A549 (cell line): Measurements from ENCODE around the gene TRUB1. TPM values are rescaled to one million over a fixed set of nuclear protein-coding genes. Genes with fewer than 3 reads are reported as not detected.

ENCODE experiments used
- ATAC-seq, 2 experiments: fragments of 200-7000 bp in 1 of 2; fragments of >200 bp in 1 of 2; cut with Nextera tagmentation in 1 of 2; cut with Tn5 transposase in 1 of 2; 3 replicates each; pipeline versions ENCODE4 v1.8.0 to v1.9.1; 2018 to 2020; ENCODE audit warnings: mild to moderate bottlenecking in 1 of 2, moderate library complexity in 1 of 2
- CTCF ChIA-PET: fragments of 300-600 bp; sonication (Branson Sonifier 250); formaldehyde crosslinking; extraction: SDS; loops from one replicate; lab custom pipeline; 2021; ENCODE audit warnings: antibody characterized with exemption, inconsistent platforms; lab: Yijun Ruan, JAX
- POLR2A ChIA-PET: fragments of 350-600 bp; formaldehyde crosslinking; extraction: SDS; loops from one replicate; lab custom pipeline; 2021; ENCODE audit warnings: antibody characterized with exemption, inconsistent platforms; lab: Yijun Ruan, JAX
- DNase-seq, 2 experiments: peaks; one replicate each; pipeline versions ENCODE4 v3.0.0 to v3.0.0-alpha.2; 2011 to 2016; ENCODE audit warnings: low read depth in 1 of 2, low spot score in 1 of 2
- FAIRE-seq: peaks from 2 replicates; lab custom pipeline; 2011; peaks lifted over from hg19 to GRCh38; lab: Jason Lieb, UNC
- H3K27ac ChIP-seq, 2 experiments: fragments of >200 bp; sonication (Bioruptor Twin); formaldehyde crosslinking; 3 replicates each; pipeline ENCODE4 v1.5.1; 2016 to 2017
- H3K4me1 ChIP-seq: fragments of >200 bp; sonication (Bioruptor Twin); formaldehyde crosslinking; 3 replicates; pipeline ENCODE4 v1.6.1; 2016
- H3K4me2 ChIP-seq: fragments of >200 bp; sonication (Bioruptor Twin); formaldehyde crosslinking; 3 replicates; pipeline ENCODE4 v1.6.1; 2016
- H3K4me3 ChIP-seq: fragments of >200 bp; sonication (Bioruptor Twin); formaldehyde crosslinking; 3 replicates; pipeline ENCODE4 v1.5.1; 2016
- H3K9me3 ChIP-seq: fragments of >200 bp; sonication (Bioruptor Twin); formaldehyde crosslinking; 3 replicates; pipeline ENCODE4 v1.6.1; 2016
- CBX8 ChIP-seq: fragments of 200-600 bp; sonication (generic); IDR thresholded peaks from 2 replicates; pipeline ENCODE4 v1.6.1; 2016
- EP300 ChIP-seq, 2 experiments: fragments of >200 bp; sonication (Bioruptor Twin); formaldehyde crosslinking; IDR thresholded peaks; 2 replicates in 1 of 2; 3 replicates in 1 of 2; pipeline ENCODE4 v1.6.1; 2016 to 2017
- FOSB ChIP-seq: fragments of 250-450 bp; sonication (Bioruptor Pico); IDR thresholded peaks from 2 replicates; pipeline ENCODE4 v1.5.0; 2020; ENCODE audit warnings: mild to moderate bottlenecking, moderate library complexity
- FOXS1 ChIP-seq: fragments of 250-450 bp; sonication (Bioruptor Pico); IDR thresholded peaks from 2 replicates; pipeline ENCODE4 v1.5.0; 2020; ENCODE audit warnings: mild to moderate bottlenecking, moderate library complexity
- GATA3 ChIP-seq: IDR thresholded peaks from 2 replicates; pipeline ENCODE4 v1.6.1; 2012; ENCODE audit warnings: borderline replicate concordance
- HEYL ChIP-seq: fragments of 250-450 bp; sonication (Bioruptor Pico); IDR thresholded peaks from 2 replicates; pipeline ENCODE4 v1.8.0; 2021; ENCODE audit warnings: mild to moderate bottlenecking, moderate library complexity
- MAFK ChIP-seq: fragments of 450-650 bp; IDR thresholded peaks from 2 replicates; pipeline ENCODE4 v1.6.1; 2014; ENCODE audit not compliant: partially characterized antibody
- MYC ChIP-seq: IDR thresholded peaks from 2 replicates; pipeline ENCODE4 v1.6.1; 2012; ENCODE audit warnings: mild to moderate bottlenecking, inconsistent platforms, low read length, improper control_type of control experiment, borderline replicate concordance
- NR3C1 ChIP-seq: fragments of >200 bp; sonication (Bioruptor Twin); formaldehyde crosslinking; IDR thresholded peaks from 3 replicates; pipeline ENCODE4 v1.6.1; 2017
- PHF8 ChIP-seq: fragments of 200-600 bp; sonication (generic); IDR thresholded peaks from 2 replicates; pipeline ENCODE4 v1.6.1; 2016; ENCODE audit warnings: low read depth, mild to moderate bottlenecking, antibody characterized with exemption, moderate library complexity, borderline replicate concordance
- POLR2A ChIP-seq: IDR thresholded peaks from 2 replicates; pipeline ENCODE4 v1.6.1; 2012; ENCODE audit warnings: mild to moderate bottlenecking, low read length
- SMC3 ChIP-seq: fragments of >200 bp; sonication (Bioruptor Twin); formaldehyde crosslinking; IDR thresholded peaks from 3 replicates; pipeline ENCODE4 v1.6.1; 2018; ENCODE audit warnings: inconsistent platforms
- TFCP2L1 ChIP-seq: fragments of 250-450 bp; sonication (Bioruptor Pico); IDR thresholded peaks from 2 replicates; pipeline ENCODE4 v1.5.0; 2021; ENCODE audit warnings: mild to moderate bottlenecking
- TP53 ChIP-seq: fragments of 250-450 bp; sonication (Bioruptor Pico); IDR thresholded peaks from 2 replicates; pipeline ENCODE4 v1.5.0; 2021; ENCODE audit warnings: mild to moderate bottlenecking, moderate library complexity
- WGBS: methylation state at CpG from one replicate; pipeline ENCODE4 v1.1.6; 2017; ENCODE audit errors: missing lambda C conversion rate; 5-methylcytosine and 5-hydroxymethylcytosine counted together
- polyA plus RNA-seq, 4 experiments: library from polyadenylated mRNA; depleted of rRNA in 3 of 4; stranded (reverse); fragments of >200 nt; fragmentation: RNase III in 1 of 4; extraction: RNeasy Plus Mini Kit Qiagen cat#74134 plus additional on column Dnase treatment in 1 of 4; gene quantifications; 2 replicates in 3 of 4; 3 replicates in 1 of 4; pipeline ENCODE4 v1.2.3, GENCODE V29; 2011 to 2017
- TF ChIP-seq, protein P1 (sequence below): fragments of 150-350 bp; IDR thresholded peaks from 2 replicates; pipeline ENCODE4 v1.6.1; 2014; ENCODE audit warnings: low read depth, mild to moderate bottlenecking, low read length
- TF ChIP-seq, protein P2 (sequence below): IDR thresholded peaks from 2 replicates; pipeline ENCODE4 v1.6.1; 2012
- TF ChIP-seq, protein P3 (sequence below): IDR thresholded peaks from 2 replicates; pipeline ENCODE4 v1.6.1; 2012
- TF ChIP-seq, protein P4 (sequence below): IDR thresholded peaks from 2 replicates; pipeline ENCODE4 v1.6.1; 2012; ENCODE audit warnings: low read depth, borderline replicate concordance
- TF ChIP-seq, protein P5 (sequence below): fragments of 450-650 bp; IDR thresholded peaks from 2 replicates; pipeline ENCODE4 v1.6.1; 2014; ENCODE audit warnings: antibody characterized with exemption
- TF ChIP-seq, protein P6 (sequence below): fragments of >200 bp; sonication (Bioruptor Twin); formaldehyde crosslinking; IDR thresholded peaks from 3 replicates; pipeline ENCODE4 v1.6.1; 2016
- TF ChIP-seq, protein P7 (sequence below): fragments of >200 bp; sonication (Bioruptor Twin); formaldehyde crosslinking; IDR thresholded peaks from 3 replicates; pipeline ENCODE4 v1.5.1; 2016

The TRUB1 gene
- polyA plus RNA-seq, 2 of the 4 experiments (the other 2 are of a cell fraction): 19.5 to 40.4 TPM

DNA sequence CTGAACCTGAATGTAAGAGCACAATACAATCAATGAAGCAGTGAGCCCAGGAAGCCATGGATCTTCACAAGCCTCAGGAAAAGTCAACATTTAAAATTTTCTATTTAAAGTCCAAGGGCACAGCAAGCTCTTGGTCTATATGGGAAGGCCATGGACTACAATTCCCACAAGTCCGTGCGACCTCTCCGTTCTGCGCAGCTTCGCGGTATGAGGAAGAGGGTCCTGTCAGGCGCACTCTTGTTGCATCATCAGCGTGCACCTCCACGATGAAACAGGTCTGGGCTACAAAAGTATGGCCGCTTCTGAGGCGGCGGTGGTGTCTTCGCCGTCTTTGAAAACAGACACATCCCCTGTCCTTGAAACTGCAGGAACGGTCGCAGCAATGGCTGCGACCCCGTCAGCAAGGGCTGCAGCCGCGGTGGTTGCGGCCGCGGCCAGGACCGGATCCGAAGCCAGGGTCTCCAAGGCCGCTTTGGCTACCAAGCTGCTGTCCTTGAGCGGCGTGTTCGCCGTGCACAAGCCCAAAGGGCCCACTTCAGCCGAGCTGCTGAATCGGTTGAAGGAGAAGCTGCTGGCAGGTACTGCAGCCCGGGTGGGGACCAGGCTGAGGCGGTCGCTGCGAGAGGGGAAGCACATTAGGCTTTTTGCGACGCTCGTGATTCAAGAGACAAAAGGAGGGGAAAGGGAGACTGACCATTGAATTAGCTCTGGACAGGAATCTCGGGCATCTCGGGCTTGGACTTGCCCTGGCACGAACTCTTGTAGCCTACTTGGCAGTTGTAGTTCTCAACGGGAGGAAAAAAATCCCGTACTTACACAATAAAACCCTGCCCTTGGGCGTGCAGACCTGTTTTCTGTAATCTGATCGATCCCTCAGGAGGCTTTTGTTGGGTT is at the start of gene TRUB1 (continued):
- TF ChIP-seq, protein P1, sequence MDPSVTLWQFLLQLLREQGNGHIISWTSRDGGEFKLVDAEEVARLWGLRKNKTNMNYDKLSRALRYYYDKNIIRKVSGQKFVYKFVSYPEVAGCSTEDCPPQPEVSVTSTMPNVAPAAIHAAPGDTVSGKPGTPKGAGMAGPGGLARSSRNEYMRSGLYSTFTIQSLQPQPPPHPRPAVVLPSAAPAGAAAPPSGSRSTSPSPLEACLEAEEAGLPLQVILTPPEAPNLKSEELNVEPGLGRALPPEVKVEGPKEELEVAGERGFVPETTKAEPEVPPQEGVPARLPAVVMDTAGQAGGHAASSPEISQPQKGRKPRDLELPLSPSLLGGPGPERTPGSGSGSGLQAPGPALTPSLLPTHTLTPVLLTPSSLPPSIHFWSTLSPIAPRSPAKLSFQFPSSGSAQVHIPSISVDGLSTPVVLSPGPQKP: no peak
- TF ChIP-seq, protein P2, sequence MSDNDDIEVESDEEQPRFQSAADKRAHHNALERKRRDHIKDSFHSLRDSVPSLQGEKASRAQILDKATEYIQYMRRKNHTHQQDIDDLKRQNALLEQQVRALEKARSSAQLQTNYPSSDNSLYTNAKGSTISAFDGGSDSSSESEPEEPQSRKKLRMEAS: peak; percentile 81
- TF ChIP-seq, protein P3, sequence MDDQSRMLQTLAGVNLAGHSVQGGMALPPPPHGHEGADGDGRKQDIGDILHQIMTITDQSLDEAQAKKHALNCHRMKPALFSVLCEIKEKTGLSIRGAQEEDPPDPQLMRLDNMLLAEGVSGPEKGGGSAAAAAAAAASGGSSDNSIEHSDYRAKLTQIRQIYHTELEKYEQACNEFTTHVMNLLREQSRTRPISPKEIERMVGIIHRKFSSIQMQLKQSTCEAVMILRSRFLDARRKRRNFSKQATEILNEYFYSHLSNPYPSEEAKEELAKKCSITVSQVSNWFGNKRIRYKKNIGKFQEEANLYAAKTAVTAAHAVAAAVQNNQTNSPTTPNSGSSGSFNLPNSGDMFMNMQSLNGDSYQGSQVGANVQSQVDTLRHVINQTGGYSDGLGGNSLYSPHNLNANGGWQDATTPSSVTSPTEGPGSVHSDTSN: no peak
- TF ChIP-seq, protein P4, sequence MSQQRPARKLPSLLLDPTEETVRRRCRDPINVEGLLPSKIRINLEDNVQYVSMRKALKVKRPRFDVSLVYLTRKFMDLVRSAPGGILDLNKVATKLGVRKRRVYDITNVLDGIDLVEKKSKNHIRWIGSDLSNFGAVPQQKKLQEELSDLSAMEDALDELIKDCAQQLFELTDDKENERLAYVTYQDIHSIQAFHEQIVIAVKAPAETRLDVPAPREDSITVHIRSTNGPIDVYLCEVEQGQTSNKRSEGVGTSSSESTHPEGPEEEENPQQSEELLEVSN: no peak
- TF ChIP-seq FOSB (CRISPR knock-in tag) (no peak), EP300 (IDR thresholded peaks at IDR 0.05) (no peak), TFCP2L1 (CRISPR knock-in tag) (no peak), FOXS1 (no peak), MYC (no peak), GATA3 (no peak; the same call in 1 of the 2 replicates), CBX8 (no peak), NR3C1 (no peak), POLR2A (peak; percentile 81), HEYL (CRISPR knock-in tag) (no peak), SMC3 (no peak), PHF8 (peak; percentile 83; the same call in 1 of the 2 replicates), TP53 (CRISPR knock-in tag) (no peak)
- TF ChIP-seq, protein P5, sequence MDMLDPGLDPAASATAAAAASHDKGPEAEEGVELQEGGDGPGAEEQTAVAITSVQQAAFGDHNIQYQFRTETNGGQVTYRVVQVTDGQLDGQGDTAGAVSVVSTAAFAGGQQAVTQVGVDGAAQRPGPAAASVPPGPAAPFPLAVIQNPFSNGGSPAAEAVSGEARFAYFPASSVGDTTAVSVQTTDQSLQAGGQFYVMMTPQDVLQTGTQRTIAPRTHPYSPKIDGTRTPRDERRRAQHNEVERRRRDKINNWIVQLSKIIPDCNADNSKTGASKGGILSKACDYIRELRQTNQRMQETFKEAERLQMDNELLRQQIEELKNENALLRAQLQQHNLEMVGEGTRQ: no peak
- TF ChIP-seq, protein P6, sequence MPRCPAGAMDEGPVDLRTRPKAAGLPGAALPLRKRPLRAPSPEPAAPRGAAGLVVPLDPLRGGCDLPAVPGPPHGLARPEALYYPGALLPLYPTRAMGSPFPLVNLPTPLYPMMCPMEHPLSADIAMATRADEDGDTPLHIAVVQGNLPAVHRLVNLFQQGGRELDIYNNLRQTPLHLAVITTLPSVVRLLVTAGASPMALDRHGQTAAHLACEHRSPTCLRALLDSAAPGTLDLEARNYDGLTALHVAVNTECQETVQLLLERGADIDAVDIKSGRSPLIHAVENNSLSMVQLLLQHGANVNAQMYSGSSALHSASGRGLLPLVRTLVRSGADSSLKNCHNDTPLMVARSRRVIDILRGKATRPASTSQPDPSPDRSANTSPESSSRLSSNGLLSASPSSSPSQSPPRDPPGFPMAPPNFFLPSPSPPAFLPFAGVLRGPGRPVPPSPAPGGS: peak; percentile 77; the same call in 2 of the 3 replicates
- TF ChIP-seq, protein P7, sequence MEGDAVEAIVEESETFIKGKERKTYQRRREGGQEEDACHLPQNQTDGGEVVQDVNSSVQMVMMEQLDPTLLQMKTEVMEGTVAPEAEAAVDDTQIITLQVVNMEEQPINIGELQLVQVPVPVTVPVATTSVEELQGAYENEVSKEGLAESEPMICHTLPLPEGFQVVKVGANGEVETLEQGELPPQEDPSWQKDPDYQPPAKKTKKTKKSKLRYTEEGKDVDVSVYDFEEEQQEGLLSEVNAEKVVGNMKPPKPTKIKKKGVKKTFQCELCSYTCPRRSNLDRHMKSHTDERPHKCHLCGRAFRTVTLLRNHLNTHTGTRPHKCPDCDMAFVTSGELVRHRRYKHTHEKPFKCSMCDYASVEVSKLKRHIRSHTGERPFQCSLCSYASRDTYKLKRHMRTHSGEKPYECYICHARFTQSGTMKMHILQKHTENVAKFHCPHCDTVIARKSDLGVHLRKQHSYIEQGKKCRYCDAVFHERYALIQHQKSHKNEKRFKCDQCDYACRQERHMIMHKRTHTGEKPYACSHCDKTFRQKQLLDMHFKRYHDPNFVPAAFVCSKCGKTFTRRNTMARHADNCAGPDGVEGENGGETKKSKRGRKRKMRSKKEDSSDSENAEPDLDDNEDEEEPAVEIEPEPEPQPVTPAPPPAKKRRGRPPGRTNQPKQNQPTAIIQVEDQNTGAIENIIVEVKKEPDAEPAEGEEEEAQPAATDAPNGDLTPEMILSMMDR: no peak

DNA sequence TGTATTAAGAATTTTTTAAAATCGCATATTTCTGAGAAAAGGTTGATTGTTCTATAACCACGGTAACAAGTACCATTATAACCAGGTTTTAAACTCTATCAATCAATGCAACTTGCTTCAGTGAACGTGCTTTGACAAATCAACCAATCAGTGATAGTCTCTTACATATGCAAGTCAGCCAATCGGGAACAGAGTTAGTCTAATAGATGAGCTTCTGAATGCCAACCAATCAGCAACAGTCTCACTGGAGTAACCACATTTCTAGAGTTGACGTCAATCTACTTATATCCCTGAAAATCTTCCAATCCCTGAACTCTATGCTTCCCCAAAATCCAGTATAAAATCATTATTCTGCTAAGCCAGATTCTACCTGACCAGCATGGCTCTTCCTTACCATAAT is 44.7 kb upstream of the TRUB1 start:
- POLR2A ChIA-PET: no interaction called here
- CTCF ChIA-PET: interaction anchor here (1.7 to 2.5 kb wide), 2 partner anchors 14 to 16 kb away, joined by 9 to 15 read pairs; no protein-coding TSS in a partner anchor
- FAIRE-seq: peak; percentile 51
- peak in 1 of 2 experiments; percentile 70; a peak in 3 of 6 replicates for ATAC-seq
- DNase-seq: peak in 1 of 2 experiments; percentile 61
- Histone ChIP-seq H3K27ac (no peak overlapping the region), H3K9me3 (no peaks in the 10 kb centered on the region), H3K4me2 (no peak overlapping the region), H3K4me3 (no peak overlapping the region), H3K4me1 (no peaks in the 10 kb centered on the region)
- 44% methylated on average over 5 of the region's 5 CpGs for WGBS
- no peak for TF ChIP-seq MAFK
